ENCODE data around the gene KIF21B.

DNA sequence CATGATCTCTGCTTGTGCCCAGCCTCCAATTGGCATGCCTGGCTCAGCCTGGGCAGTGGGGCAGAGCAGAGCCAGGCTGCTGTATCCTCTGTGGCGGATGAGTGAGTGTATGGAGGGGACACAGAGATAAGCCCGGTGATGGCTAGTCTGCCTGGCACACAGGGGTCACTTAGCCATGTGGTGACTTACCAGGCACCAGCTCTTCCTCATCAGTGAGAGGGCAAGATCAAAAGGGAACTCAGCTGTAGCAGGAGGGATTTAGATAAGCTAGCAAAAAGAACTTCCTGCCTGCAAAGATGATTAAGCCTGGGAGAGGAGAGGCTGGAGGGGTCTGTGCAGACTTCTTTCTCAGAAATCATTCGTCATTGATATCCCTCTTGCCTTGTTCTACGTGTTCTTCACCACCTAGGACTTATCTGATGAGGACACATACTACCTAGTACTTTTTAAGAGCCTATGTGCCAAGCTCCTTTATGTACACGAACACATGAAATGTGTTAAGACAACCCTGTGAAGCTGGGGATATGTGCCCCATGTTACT, 7.9 kb downstream of the KIF21B start:
- TF ChIP-seq POLR2A (IDR thresholded peaks at IDR 0.05) (no peak), CTCF (IDR thresholded peaks at IDR 0.05) (no peak)
